ENCODE measurements around the gene NELFA. TPM values are rescaled to one million over a fixed set of nuclear protein-coding genes. Genes with fewer than 3 reads are reported as not detected.

NELFA gene
- total RNA-seq, 1 experiment from 2014 or later: 56.1 TPM

DNA sequence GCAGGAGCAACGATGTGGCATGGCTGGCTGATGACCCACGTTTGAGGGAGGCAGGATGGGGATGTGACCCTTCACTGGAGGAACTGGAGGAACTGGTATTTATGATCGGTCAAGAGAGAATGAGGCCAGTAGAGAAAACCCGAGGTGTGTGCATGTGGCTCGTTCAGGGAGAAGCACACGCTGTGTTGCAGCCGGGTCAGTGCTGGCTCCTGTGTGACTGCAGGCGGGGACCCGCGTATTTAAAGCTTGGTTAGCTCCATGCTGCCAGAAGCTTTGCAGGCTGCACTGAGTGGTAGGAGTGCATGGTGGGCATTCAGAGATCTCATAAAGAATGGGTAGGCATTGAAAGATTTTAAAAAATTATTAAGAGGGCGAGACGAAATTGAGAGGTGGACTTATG, 52.1 kb downstream of the NELFA start (continued):
- TF ChIP-seq, protein P1, sequence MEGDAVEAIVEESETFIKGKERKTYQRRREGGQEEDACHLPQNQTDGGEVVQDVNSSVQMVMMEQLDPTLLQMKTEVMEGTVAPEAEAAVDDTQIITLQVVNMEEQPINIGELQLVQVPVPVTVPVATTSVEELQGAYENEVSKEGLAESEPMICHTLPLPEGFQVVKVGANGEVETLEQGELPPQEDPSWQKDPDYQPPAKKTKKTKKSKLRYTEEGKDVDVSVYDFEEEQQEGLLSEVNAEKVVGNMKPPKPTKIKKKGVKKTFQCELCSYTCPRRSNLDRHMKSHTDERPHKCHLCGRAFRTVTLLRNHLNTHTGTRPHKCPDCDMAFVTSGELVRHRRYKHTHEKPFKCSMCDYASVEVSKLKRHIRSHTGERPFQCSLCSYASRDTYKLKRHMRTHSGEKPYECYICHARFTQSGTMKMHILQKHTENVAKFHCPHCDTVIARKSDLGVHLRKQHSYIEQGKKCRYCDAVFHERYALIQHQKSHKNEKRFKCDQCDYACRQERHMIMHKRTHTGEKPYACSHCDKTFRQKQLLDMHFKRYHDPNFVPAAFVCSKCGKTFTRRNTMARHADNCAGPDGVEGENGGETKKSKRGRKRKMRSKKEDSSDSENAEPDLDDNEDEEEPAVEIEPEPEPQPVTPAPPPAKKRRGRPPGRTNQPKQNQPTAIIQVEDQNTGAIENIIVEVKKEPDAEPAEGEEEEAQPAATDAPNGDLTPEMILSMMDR (IDR thresholded peaks at IDR 0.05 in 2 of 3, conservative IDR thresholded peaks at IDR 0.05 in 1 of 3; ENCODE audit: borderline replicate concordance in 1 of 3, insufficient read depth in 1 of 3, low read depth in 2 of 3, low read length in 2 of 3): no peak
- TF ChIP-seq, protein P2, sequence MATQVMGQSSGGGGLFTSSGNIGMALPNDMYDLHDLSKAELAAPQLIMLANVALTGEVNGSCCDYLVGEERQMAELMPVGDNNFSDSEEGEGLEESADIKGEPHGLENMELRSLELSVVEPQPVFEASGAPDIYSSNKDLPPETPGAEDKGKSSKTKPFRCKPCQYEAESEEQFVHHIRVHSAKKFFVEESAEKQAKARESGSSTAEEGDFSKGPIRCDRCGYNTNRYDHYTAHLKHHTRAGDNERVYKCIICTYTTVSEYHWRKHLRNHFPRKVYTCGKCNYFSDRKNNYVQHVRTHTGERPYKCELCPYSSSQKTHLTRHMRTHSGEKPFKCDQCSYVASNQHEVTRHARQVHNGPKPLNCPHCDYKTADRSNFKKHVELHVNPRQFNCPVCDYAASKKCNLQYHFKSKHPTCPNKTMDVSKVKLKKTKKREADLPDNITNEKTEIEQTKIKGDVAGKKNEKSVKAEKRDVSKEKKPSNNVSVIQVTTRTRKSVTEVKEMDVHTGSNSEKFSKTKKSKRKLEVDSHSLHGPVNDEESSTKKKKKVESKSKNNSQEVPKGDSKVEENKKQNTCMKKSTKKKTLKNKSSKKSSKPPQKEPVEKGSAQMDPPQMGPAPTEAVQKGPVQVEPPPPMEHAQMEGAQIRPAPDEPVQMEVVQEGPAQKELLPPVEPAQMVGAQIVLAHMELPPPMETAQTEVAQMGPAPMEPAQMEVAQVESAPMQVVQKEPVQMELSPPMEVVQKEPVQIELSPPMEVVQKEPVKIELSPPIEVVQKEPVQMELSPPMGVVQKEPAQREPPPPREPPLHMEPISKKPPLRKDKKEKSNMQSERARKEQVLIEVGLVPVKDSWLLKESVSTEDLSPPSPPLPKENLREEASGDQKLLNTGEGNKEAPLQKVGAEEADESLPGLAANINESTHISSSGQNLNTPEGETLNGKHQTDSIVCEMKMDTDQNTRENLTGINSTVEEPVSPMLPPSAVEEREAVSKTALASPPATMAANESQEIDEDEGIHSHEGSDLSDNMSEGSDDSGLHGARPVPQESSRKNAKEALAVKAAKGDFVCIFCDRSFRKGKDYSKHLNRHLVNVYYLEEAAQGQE (IDR thresholded peaks at IDR 0.05; ENCODE audit: low read depth): no peak

GRCh38 chr4:1953335-1953734, 55.4 kb downstream of the NELFA start:
- no peak for DNase-seq (ENCODE audit: low read depth, low spot score)
- H3K36me3 ChIP-seq (ENCODE audit: control insufficient read depth in 1 of 2, insufficient read depth in 2 of 2, low read length in 2 of 2): peaks cover 26 to 59% of the 10 kb centered on the region in 2 experiments
- no peak overlapping the region for H3K27ac ChIP-seq (ENCODE audit: low read depth, low read length)
- TF ChIP-seq EZH2 (IDR thresholded peaks at IDR 0.05) (no peak), CEBPB (IDR thresholded peaks at IDR 0.05; ENCODE audit: low read depth) (no peak), ZNF274 (IDR thresholded peaks at IDR 0.05; ENCODE audit: low read depth, low read length) (no peak), RAD21 (IDR thresholded peaks at IDR 0.05; ENCODE audit: low read depth) (no peak), YY1 (IDR thresholded peaks at IDR 0.05; ENCODE audit: extremely low read depth, insufficient replicate concordance, low read depth, low read length) (no peak), CBX3 (IDR thresholded peaks at IDR 0.05; ENCODE audit: low read depth) (no peak)
- TF ChIP-seq, protein P1 (IDR thresholded peaks at IDR 0.05 in 2 of 3, conservative IDR thresholded peaks at IDR 0.05 in 1 of 3; ENCODE audit: borderline replicate concordance in 1 of 3, insufficient read depth in 1 of 3, low read depth in 2 of 3, low read length in 2 of 3): no peak
- no peak overlapping the region for H3K9ac ChIP-seq (ENCODE audit: low read length)
- intact Hi-C loops (cut with micrococcal nuclease): no loop called here
- no peaks in the 10 kb centered on the region for H3K4me1 ChIP-seq (ENCODE audit: control insufficient read depth in 1 of 2, insufficient read depth in 2 of 2, low read length in 2 of 2)
- H3K9me2 ChIP-seq (ENCODE audit: insufficient read depth): no peaks in the 10 kb centered on the region
- CTCF ChIA-PET: no interaction called here
- H3K9me3 ChIP-seq (ENCODE audit: control insufficient read depth in 1 of 2, insufficient read depth in 1 of 2, low read depth in 1 of 2, low read length in 2 of 2): no peaks in the 10 kb centered on the region
- POLR2A ChIA-PET: no interaction called here
- H3K4me2 ChIP-seq (ENCODE audit: low read length): no peak overlapping the region
- no peak overlapping the region for H3K4me3 ChIP-seq (replicated peaks in 1 of 2; ENCODE audit: low read depth in 1 of 2, low read length in 2 of 2)
- no peak overlapping the region for H2AFZ ChIP-seq (ENCODE audit: low read depth, low read length, poor library complexity, severe bottlenecking)
- H3K79me2 ChIP-seq (ENCODE audit: insufficient read depth, low read length): peaks cover 8% of the 10 kb centered on the region; the same call in 1 of the 2 replicates
- ATAC-seq: no peak
- no TSS peak for BruUV-seq (replicated peaks)
- RAD21 ChIA-PET (ENCODE audit: low non-redundant PET in 1 of 2, low total read pairs in 2 of 2, uncharacterized antibody in 2 of 2, unreplicated experiment in 2 of 2): no interaction called here
- no peaks in the 10 kb centered on the region for H3K27me3 ChIP-seq (ENCODE audit: insufficient read depth, low read length)
- H4K20me1 ChIP-seq (ENCODE audit: insufficient read depth): 0 out of 2 replicates have a peak, but pooled peaks cover 2% of the 10 kb centered on the region

All from HCT116 (cell line).